Measurements from ENCODE around the gene LEPROT.

GRCh38 chr1:65409816-65410326 is 10.6 kb upstream of the LEPROT start:
- no peak for TF ChIP-seq CTCF (IDR thresholded peaks at IDR 0.05)
- no peak for TF ChIP-seq EZH2phosphoT487 (IDR thresholded peaks at IDR 0.05)
